Measurements from ENCODE around the gene DNAH7. TPM values are rescaled to one million over a fixed set of nuclear protein-coding genes. Genes with fewer than 3 reads are reported as not detected.

The DNAH7 gene
- total and polyA plus RNA-seq, 10 of the 15 experiments (the other 5 are each of a cell fraction or from before 2014, with no cell fraction given): 0.05 to 0.61 (median 0.16) TPM

- TF ChIP-seq FOS (IDR thresholded peaks at IDR 0.05; ENCODE audit: borderline replicate concordance, extremely low read depth, insufficient read length) (no peak), CBFB (IDR thresholded peaks at IDR 0.05; ENCODE audit: low read depth) (no peak), NBN (IDR thresholded peaks at IDR 0.05) (no peak), POLR2AphosphoS5 (IDR thresholded peaks at IDR 0.05; ENCODE audit: low read length) (no peak), HSF1 (IDR thresholded peaks at IDR 0.05; ENCODE audit: low read depth, low read length) (no peak)
- TF ChIP-seq, protein P1, sequence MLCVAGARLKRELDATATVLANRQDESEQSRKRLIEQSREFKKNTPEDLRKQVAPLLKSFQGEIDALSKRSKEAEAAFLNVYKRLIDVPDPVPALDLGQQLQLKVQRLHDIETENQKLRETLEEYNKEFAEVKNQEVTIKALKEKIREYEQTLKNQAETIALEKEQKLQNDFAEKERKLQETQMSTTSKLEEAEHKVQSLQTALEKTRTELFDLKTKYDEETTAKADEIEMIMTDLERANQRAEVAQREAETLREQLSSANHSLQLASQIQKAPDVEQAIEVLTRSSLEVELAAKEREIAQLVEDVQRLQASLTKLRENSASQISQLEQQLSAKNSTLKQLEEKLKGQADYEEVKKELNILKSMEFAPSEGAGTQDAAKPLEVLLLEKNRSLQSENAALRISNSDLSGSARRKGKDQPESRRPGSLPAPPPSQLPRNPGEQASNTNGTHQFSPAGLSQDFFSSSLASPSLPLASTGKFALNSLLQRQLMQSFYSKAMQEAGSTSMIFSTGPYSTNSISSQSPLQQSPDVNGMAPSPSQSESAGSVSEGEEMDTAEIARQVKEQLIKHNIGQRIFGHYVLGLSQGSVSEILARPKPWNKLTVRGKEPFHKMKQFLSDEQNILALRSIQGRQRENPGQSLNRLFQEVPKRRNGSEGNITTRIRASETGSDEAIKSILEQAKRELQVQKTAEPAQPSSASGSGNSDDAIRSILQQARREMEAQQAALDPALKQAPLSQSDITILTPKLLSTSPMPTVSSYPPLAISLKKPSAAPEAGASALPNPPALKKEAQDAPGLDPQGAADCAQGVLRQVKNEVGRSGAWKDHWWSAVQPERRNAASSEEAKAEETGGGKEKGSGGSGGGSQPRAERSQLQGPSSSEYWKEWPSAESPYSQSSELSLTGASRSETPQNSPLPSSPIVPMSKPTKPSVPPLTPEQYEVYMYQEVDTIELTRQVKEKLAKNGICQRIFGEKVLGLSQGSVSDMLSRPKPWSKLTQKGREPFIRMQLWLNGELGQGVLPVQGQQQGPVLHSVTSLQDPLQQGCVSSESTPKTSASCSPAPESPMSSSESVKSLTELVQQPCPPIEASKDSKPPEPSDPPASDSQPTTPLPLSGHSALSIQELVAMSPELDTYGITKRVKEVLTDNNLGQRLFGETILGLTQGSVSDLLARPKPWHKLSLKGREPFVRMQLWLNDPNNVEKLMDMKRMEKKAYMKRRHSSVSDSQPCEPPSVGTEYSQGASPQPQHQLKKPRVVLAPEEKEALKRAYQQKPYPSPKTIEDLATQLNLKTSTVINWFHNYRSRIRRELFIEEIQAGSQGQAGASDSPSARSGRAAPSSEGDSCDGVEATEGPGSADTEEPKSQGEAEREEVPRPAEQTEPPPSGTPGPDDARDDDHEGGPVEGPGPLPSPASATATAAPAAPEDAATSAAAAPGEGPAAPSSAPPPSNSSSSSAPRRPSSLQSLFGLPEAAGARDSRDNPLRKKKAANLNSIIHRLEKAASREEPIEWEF (IDR thresholded peaks at IDR 0.05; ENCODE audit: insufficient replicate concordance, low read depth, low read length): no peak
These were observed 336.1 kb downstream of the DNAH7 start (continued) for GRCh38 chr2:195732574-195732973.

DNA sequence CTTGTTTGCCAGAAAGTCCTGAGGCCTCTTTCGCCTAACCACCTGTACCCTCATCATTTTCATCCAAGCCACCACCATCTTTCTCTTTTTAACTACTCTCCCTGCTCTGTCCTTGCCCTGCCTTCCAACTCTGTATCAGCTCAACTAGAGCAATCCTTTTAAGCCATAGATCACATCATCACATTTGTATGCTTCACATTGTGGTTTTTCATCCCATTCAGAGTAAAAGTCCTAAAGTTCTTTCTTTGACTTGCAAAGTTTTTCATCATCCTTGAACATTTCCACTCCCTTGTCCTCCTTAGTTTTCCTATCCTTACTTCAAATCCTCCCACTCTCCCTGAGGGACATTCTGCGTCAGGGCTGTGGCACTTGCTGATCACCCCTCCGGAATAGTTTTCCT is 337.7 kb downstream of the DNAH7 start:
- intact Hi-C loops (cut with micrococcal nuclease; ENCODE audit: unreplicated experiment): no loop called here
- H3K79me2 ChIP-seq (ENCODE audit: control insufficient read depth, insufficient read depth, low read length): no peaks in the 10 kb centered on the region
- H3K4me1 ChIP-seq (ENCODE audit: control insufficient read depth, insufficient read depth, low read length): no peaks in the 10 kb centered on the region
- CTCF ChIA-PET: interaction anchor here (1.0 kb wide), 1 partner anchor 154 kb away, joined by 3 read pairs; no protein-coding TSS in a partner anchor
- H3K36me3 ChIP-seq (ENCODE audit: control insufficient read depth in 2 of 2, insufficient read depth in 2 of 2, low read length in 1 of 2): no peaks in the 10 kb centered on the region
- no peak overlapping the region for H3K4me3 ChIP-seq
- WGBS (ENCODE audit: insufficient coverage, insufficient replicate concordance, low lambda C conversion rate, missing lambda C conversion rate): 100% methylated on average over 3 of the region's 3 CpGs
- H2AFZ ChIP-seq (ENCODE audit: control insufficient read depth, low read depth, low read length): no peak overlapping the region
- H3K27me3 ChIP-seq (replicated peaks in 1 of 2; ENCODE audit: control insufficient read depth in 2 of 2, insufficient read depth in 2 of 2, low read length in 1 of 2): no peaks in the 10 kb centered on the region
- no peak overlapping the region for H3K9ac ChIP-seq (ENCODE audit: control insufficient read depth, insufficient read depth, low read length)
- FAIRE-seq (no peak), DNase-seq (ENCODE audit: low read depth, low spot score) (no peak), ATAC-seq (no peak)
- RAD21 ChIA-PET (ENCODE audit: unreplicated experiment): no interaction called here
- no peaks in the 10 kb centered on the region for H4K20me1 ChIP-seq (ENCODE audit: control insufficient read depth, insufficient read depth)
- POLR2A ChIA-PET: no interaction called here
- SMC1A ChIA-PET (ENCODE audit: uncharacterized antibody, unreplicated experiment): interaction anchor here (1.2 kb wide), 1 partner anchor 66 kb away, joined by 4 read pairs; no protein-coding TSS in a partner anchor
- no peaks in the 10 kb centered on the region for H3K9me3 ChIP-seq (replicated peaks; ENCODE audit: control insufficient read depth, insufficient read depth, low read length)
- in situ Hi-C loops (cut with MboI): no loop called here
- no peak overlapping the region for H3K4me2 ChIP-seq (ENCODE audit: control insufficient read depth, insufficient read depth)
- BruUV-seq (replicated peaks): no TSS peak
- H3K27ac ChIP-seq (ENCODE audit: control insufficient read depth, insufficient read depth): no peak overlapping the region
- no peak for TF ChIP-seq FOS (IDR thresholded peaks at IDR 0.05; ENCODE audit: borderline replicate concordance, extremely low read depth, insufficient read length)
- TF ChIP-seq ZBTB11 (CRISPR knock-in tag; IDR thresholded peaks at IDR 0.05): no peak
- TF ChIP-seq MEF2B (IDR thresholded peaks at IDR 0.05; ENCODE audit: partially characterized antibody, poor library complexity, severe bottlenecking): no peak
- TF ChIP-seq HDAC6 (IDR thresholded peaks at IDR 0.05; ENCODE audit: unreplicated experiment): no peak
- TF ChIP-seq RAD51 (IDR thresholded peaks at IDR 0.05): no peak
- no peak for TF ChIP-seq MYC (IDR thresholded peaks at IDR 0.05; ENCODE audit: insufficient read depth, insufficient read length, insufficient replicate concordance, low read length, severe bottlenecking)
- TF ChIP-seq PAX8 (IDR thresholded peaks at IDR 0.05): no peak
- TF ChIP-seq NR2C2 (IDR thresholded peaks at IDR 0.05; ENCODE audit: borderline replicate concordance, control insufficient read depth, insufficient read length, low read depth): no peak
